OCI-LY7 (cell line): ENCODE data around the gene SYNPO2. TPM values are rescaled to one million over a fixed set of nuclear protein-coding genes. Genes with fewer than 3 reads are reported as not detected.

Experiments used
- BruUV-seq: library from RNA; stranded (reverse); fragments of 400-500 nt; replicated peaks from 2 replicates; lab custom pipeline; 2021; lab: Mats Ljungman, UMichigan
- CTCF ChIA-PET: fragments of 300-600 bp; sonication (Branson Sonifier 250); formaldehyde crosslinking; loops from one replicate; lab custom pipeline; 2022; ENCODE audit warnings: antibody characterized with exemption; ENCODE audit not compliant: unreplicated experiment; lab: Charles Lee
- POLR2A ChIA-PET: fragments of 300-600 bp; sonication (Branson Sonifier 250); formaldehyde crosslinking; loops from one replicate; lab custom pipeline; 2022; ENCODE audit warnings: antibody characterized with exemption; lab: Charles Lee
- DNase-seq: peaks from one replicate; pipeline ENCODE4 v3.0.0-alpha.2; 2015; ENCODE audit warnings: low spot score
- H2AFZ ChIP-seq: fragments of 200-600 bp; sonication (generic), shearing (Covaris generic); 2 replicates; pipeline ENCODE4 v1.6.1; 2014; ENCODE audit warnings: mild to moderate bottlenecking, antibody characterized with exemption, low read length, moderate library complexity
- H3K27ac ChIP-seq: fragments of 200-600 bp; sonication (generic); 2 replicates; pipeline ENCODE4 v1.5.1; 2014; ENCODE audit warnings: mixed run types, low read depth, mild to moderate bottlenecking, moderate library complexity, low read length, inconsistent platforms; ENCODE audit not compliant: poor library complexity, severe bottlenecking
- H3K36me3 ChIP-seq: fragments of 200-600 bp; sonication (generic); 2 replicates; pipeline ENCODE4 v1.6.1; 2014; ENCODE audit warnings: mild to moderate bottlenecking, antibody characterized with exemption, low read length, moderate library complexity, mixed read lengths; ENCODE audit not compliant: insufficient read depth
- H3K4me1 ChIP-seq: fragments of 200-600 bp; sonication (generic); 2 replicates; pipeline ENCODE4 v1.5.1; 2014; ENCODE audit warnings: mild to moderate bottlenecking, low read length; ENCODE audit not compliant: insufficient read depth, poor library complexity, severe bottlenecking
- H3K4me2 ChIP-seq: fragments of 200-600 bp; sonication (generic); 2 replicates; pipeline ENCODE4 v1.6.1; 2014; ENCODE audit warnings: mild to moderate bottlenecking, low read length
- H3K4me3 ChIP-seq: fragments of 200-600 bp; sonication (generic); 2 replicates; pipeline ENCODE4 v1.5.1; 2014; ENCODE audit warnings: mild to moderate bottlenecking, low read depth, low read length; ENCODE audit not compliant: poor library complexity, severe bottlenecking
- H3K79me2 ChIP-seq: fragments of 200-600 bp; sonication (generic); 2 replicates; pipeline ENCODE4 v1.6.1; 2016; ENCODE audit warnings: low read depth, mild to moderate bottlenecking, low read length, moderate library complexity, mixed read lengths; ENCODE audit not compliant: insufficient read depth
- H3K9me2 ChIP-seq: fragments of 200-600 bp; sonication (generic); 2 replicates; pipeline ENCODE4 v1.6.1; 2016; ENCODE audit warnings: mild to moderate bottlenecking, low read length, mixed read lengths; ENCODE audit not compliant: insufficient read depth
- H3K9me3 ChIP-seq: fragments of 200-600 bp; sonication (generic); 2 replicates; pipeline ENCODE4 v1.6.1; 2014; ENCODE audit warnings: mild to moderate bottlenecking, mixed run types, low read length, mixed read lengths
- H4K20me1 ChIP-seq: fragments of 200-600 bp; sonication (generic); 2 replicates; pipeline ENCODE4 v1.6.1; 2014; ENCODE audit warnings: mild to moderate bottlenecking, antibody characterized with exemption, low read length, moderate library complexity, mixed read lengths; ENCODE audit not compliant: insufficient read depth
- CTCF ChIP-seq: fragments of 200-600 bp; sonication (generic); conservative IDR thresholded peaks from 2 replicates; pipeline ENCODE4 v1.5.1; 2014; ENCODE audit warnings: mild to moderate bottlenecking, antibody characterized with exemption, low read length, moderate library complexity, mixed read lengths
- EZH2phosphoT487 ChIP-seq: fragments of 200-600 bp; sonication (generic); IDR thresholded peaks from 2 replicates; pipeline ENCODE4 v1.6.1; 2018; ENCODE audit warnings: low read depth, borderline replicate concordance, mild to moderate bottlenecking, mixed run types, antibody characterized with exemption, low read length, moderate library complexity, mixed read lengths
- intact Hi-C: fragments of 100-400 bp; cut with micrococcal nuclease; formaldehyde crosslinking; loops from one replicate; pipeline ENCODE4 v1.10.0; 2022; ENCODE audit not compliant: unreplicated experiment
- total RNA-seq, 2 experiments: library from RNA; depleted of rRNA in 1 of 2; stranded (reverse); fragments of >200 nt in 1 of 2; shearing (Covaris generic) in 1 of 2; gene quantifications; 2 replicates each; pipeline ENCODE4 v1.2.3, GENCODE V29; 2014 to 2022

SYNPO2 gene
- total RNA-seq, 2 experiments from 2014 or later = 0.11 to 0.19 TPM

DNA sequence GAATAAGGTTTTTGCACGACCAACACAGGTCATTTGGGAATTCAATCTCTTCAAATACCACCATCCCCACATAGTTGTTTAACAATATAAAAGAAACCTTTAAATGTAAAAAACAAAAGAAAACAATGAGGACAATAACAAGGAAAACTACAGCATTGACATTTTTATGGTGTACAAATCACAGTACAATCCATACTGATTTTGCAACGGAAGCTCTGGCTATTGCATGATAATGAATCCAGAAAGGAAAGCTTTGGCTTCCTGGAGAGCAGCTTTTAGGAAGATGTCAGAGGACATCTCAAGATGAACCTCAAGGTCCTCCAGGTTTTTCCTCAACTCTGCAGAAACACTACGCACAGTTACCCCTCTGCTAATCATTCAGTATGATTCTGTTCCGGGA, 135.4 kb downstream of the SYNPO2 start:
- Histone ChIP-seq H2AFZ (no peak overlapping the region), H4K20me1 (no peaks in the 10 kb centered on the region), H3K4me3 (no peak overlapping the region), H3K4me1 (no peaks in the 10 kb centered on the region), H3K79me2 (no peaks in the 10 kb centered on the region), H3K4me2 (no peak overlapping the region), H3K27ac (no peak overlapping the region), H3K9me3 (no peaks in the 10 kb centered on the region), H3K36me3 (no peaks in the 10 kb centered on the region), H3K9me2 (no peaks in the 10 kb centered on the region)
- no peak for DNase-seq
- ChIA-PET CTCF (no interaction called here), POLR2A (interaction anchor here (0.6 kb wide), 1 partner anchor 9 kb away, joined by 3 read pairs; no protein-coding TSS in a partner anchor)
- intact Hi-C loops = no loop called here
- BruUV-seq = no TSS peak
- TF ChIP-seq CTCF = no peak
- no peak for TF ChIP-seq EZH2phosphoT487

DNA sequence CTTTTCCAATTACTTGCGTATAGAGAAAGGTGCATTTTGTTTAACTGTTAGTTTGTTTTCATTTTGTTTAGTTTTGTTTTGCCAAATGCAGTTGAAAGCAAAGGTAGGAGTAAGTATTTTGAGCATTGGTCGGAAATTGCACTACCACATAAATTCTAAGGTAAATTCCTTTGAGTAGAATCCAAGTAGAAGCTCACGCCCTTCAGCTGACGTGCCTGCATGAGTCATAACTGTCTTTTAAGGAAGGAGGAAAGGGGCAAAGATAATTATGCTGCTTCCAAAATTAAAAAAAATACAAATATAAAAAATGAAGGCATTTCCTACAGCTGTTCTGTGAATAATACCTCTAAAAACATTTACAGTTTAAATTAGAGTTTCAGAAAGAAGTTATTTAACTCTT, 136.8 kb downstream of the SYNPO2 start:
- Histone ChIP-seq H3K4me1 (no peaks in the 10 kb centered on the region), H3K4me2 (no peak overlapping the region), H3K79me2 (no peaks in the 10 kb centered on the region), H3K9me2 (no peaks in the 10 kb centered on the region), H4K20me1 (no peaks in the 10 kb centered on the region), H2AFZ (no peak overlapping the region), H3K27ac (no peak overlapping the region), H3K4me3 (no peak overlapping the region), H3K9me3 (no peaks in the 10 kb centered on the region), H3K36me3 (no peaks in the 10 kb centered on the region)
- no TSS peak for BruUV-seq
- ChIA-PET CTCF (no interaction called here), POLR2A (interaction anchor here (0.7 to 1.5 kb wide), 2 partner anchors 9 to 93 kb away, joined by 3 to 4 read pairs; no protein-coding TSS in a partner anchor)
- intact Hi-C loops = no loop called here
- no peak for TF ChIP-seq EZH2phosphoT487
- no peak for TF ChIP-seq CTCF
- DNase-seq = no peak

GRCh38 chr4:119025916-119026661, 137.4 kb downstream of the SYNPO2 start:
- no peaks in the 10 kb centered on the region for H3K79me2 ChIP-seq
- H3K27ac ChIP-seq = no peak overlapping the region
- intact Hi-C loops = no loop called here
- H3K9me3 ChIP-seq = no peaks in the 10 kb centered on the region
- no peaks in the 10 kb centered on the region for H3K4me1 ChIP-seq
- no TSS peak for BruUV-seq
- CTCF ChIA-PET = no interaction called here
- POLR2A ChIA-PET = interaction anchor here (0.9 to 1.5 kb wide), 2 partner anchors 8 to 11 kb away, joined by 3 to 4 read pairs; no protein-coding TSS in a partner anchor
- no peaks in the 10 kb centered on the region for H3K36me3 ChIP-seq
- no peak overlapping the region for H2AFZ ChIP-seq
- no peak overlapping the region for H3K4me2 ChIP-seq
- no peak for DNase-seq
- no peaks in the 10 kb centered on the region for H3K9me2 ChIP-seq
- H3K4me3 ChIP-seq = no peak overlapping the region
- H4K20me1 ChIP-seq = no peaks in the 10 kb centered on the region
- TF ChIP-seq EZH2phosphoT487 (no peak), CTCF (no peak)
